OCI-LY7 (cell line): ENCODE data around the gene RAB19. TPM values are rescaled to one million over a fixed set of nuclear protein-coding genes. Genes with fewer than 3 reads are reported as not detected.

Experiments
- BruUV-seq: library from RNA; stranded (reverse); fragments of 400-500 nt; replicated peaks from 2 replicates; lab custom pipeline; 2021; lab: Mats Ljungman, UMichigan
- CTCF ChIA-PET: fragments of 300-600 bp; sonication (Branson Sonifier 250); formaldehyde crosslinking; loops from one replicate; lab custom pipeline; 2022; ENCODE audit warnings: antibody characterized with exemption; ENCODE audit not compliant: unreplicated experiment; lab: Charles Lee
- POLR2A ChIA-PET: fragments of 300-600 bp; sonication (Branson Sonifier 250); formaldehyde crosslinking; loops from one replicate; lab custom pipeline; 2022; ENCODE audit warnings: antibody characterized with exemption; lab: Charles Lee
- DNase-seq: peaks from one replicate; pipeline ENCODE4 v3.0.0-alpha.2; 2015; ENCODE audit warnings: low spot score
- H2AFZ ChIP-seq: fragments of 200-600 bp; sonication (generic), shearing (Covaris generic); 2 replicates; pipeline ENCODE4 v1.6.1; 2014; ENCODE audit warnings: mild to moderate bottlenecking, antibody characterized with exemption, low read length, moderate library complexity
- H3K27ac ChIP-seq: fragments of 200-600 bp; sonication (generic); 2 replicates; pipeline ENCODE4 v1.5.1; 2014; ENCODE audit warnings: mixed run types, low read depth, mild to moderate bottlenecking, moderate library complexity, low read length, inconsistent platforms; ENCODE audit not compliant: poor library complexity, severe bottlenecking
- H3K36me3 ChIP-seq: fragments of 200-600 bp; sonication (generic); 2 replicates; pipeline ENCODE4 v1.6.1; 2014; ENCODE audit warnings: mild to moderate bottlenecking, antibody characterized with exemption, low read length, moderate library complexity, mixed read lengths; ENCODE audit not compliant: insufficient read depth
- H3K4me1 ChIP-seq: fragments of 200-600 bp; sonication (generic); 2 replicates; pipeline ENCODE4 v1.5.1; 2014; ENCODE audit warnings: mild to moderate bottlenecking, low read length; ENCODE audit not compliant: insufficient read depth, poor library complexity, severe bottlenecking
- H3K4me2 ChIP-seq: fragments of 200-600 bp; sonication (generic); 2 replicates; pipeline ENCODE4 v1.6.1; 2014; ENCODE audit warnings: mild to moderate bottlenecking, low read length
- H3K4me3 ChIP-seq: fragments of 200-600 bp; sonication (generic); 2 replicates; pipeline ENCODE4 v1.5.1; 2014; ENCODE audit warnings: mild to moderate bottlenecking, low read depth, low read length; ENCODE audit not compliant: poor library complexity, severe bottlenecking
- H3K79me2 ChIP-seq: fragments of 200-600 bp; sonication (generic); 2 replicates; pipeline ENCODE4 v1.6.1; 2016; ENCODE audit warnings: low read depth, mild to moderate bottlenecking, low read length, moderate library complexity, mixed read lengths; ENCODE audit not compliant: insufficient read depth
- H3K9me2 ChIP-seq: fragments of 200-600 bp; sonication (generic); 2 replicates; pipeline ENCODE4 v1.6.1; 2016; ENCODE audit warnings: mild to moderate bottlenecking, low read length, mixed read lengths; ENCODE audit not compliant: insufficient read depth
- H3K9me3 ChIP-seq: fragments of 200-600 bp; sonication (generic); 2 replicates; pipeline ENCODE4 v1.6.1; 2014; ENCODE audit warnings: mild to moderate bottlenecking, mixed run types, low read length, mixed read lengths
- H4K20me1 ChIP-seq: fragments of 200-600 bp; sonication (generic); 2 replicates; pipeline ENCODE4 v1.6.1; 2014; ENCODE audit warnings: mild to moderate bottlenecking, antibody characterized with exemption, low read length, moderate library complexity, mixed read lengths; ENCODE audit not compliant: insufficient read depth
- CTCF ChIP-seq: fragments of 200-600 bp; sonication (generic); conservative IDR thresholded peaks from 2 replicates; pipeline ENCODE4 v1.5.1; 2014; ENCODE audit warnings: mild to moderate bottlenecking, antibody characterized with exemption, low read length, moderate library complexity, mixed read lengths
- EZH2phosphoT487 ChIP-seq: fragments of 200-600 bp; sonication (generic); IDR thresholded peaks from 2 replicates; pipeline ENCODE4 v1.6.1; 2018; ENCODE audit warnings: low read depth, borderline replicate concordance, mild to moderate bottlenecking, mixed run types, antibody characterized with exemption, low read length, moderate library complexity, mixed read lengths
- intact Hi-C: fragments of 100-400 bp; cut with micrococcal nuclease; formaldehyde crosslinking; loops from one replicate; pipeline ENCODE4 v1.10.0; 2022; ENCODE audit not compliant: unreplicated experiment
- total RNA-seq, 2 experiments: library from RNA; depleted of rRNA in 1 of 2; stranded (reverse); fragments of >200 nt in 1 of 2; shearing (Covaris generic) in 1 of 2; gene quantifications; 2 replicates each; pipeline ENCODE4 v1.2.3, GENCODE V29; 2014 to 2022

RAB19 gene
- total RNA-seq, 2 experiments from 2014 or later, result not detected

- no peaks in the 10 kb centered on the region for H3K79me2 ChIP-seq
- H2AFZ ChIP-seq, result no peak overlapping the region
- DNase-seq, result no peak
- intact Hi-C loops, result no loop called here
- no peaks in the 10 kb centered on the region for H3K9me3 ChIP-seq
- no peaks in the 10 kb centered on the region; the same call in 1 of the 2 replicates for H4K20me1 ChIP-seq
- H3K36me3 ChIP-seq, result peaks cover 70% of the 10 kb centered on the region
- H3K4me3 ChIP-seq, result no peak overlapping the region
- CTCF ChIA-PET, result no interaction called here
- no peaks in the 10 kb centered on the region for H3K4me1 ChIP-seq
- no TSS peak for BruUV-seq
- H3K27ac ChIP-seq, result no peak overlapping the region
- no peak overlapping the region for H3K4me2 ChIP-seq
- H3K9me2 ChIP-seq, result no peaks in the 10 kb centered on the region
- POLR2A ChIA-PET, result interaction anchor here (0.5 kb wide), 1 partner anchor 1848 kb away, joined by 3 read pairs; no protein-coding TSS in a partner anchor
- TF ChIP-seq EZH2phosphoT487 (no peak), CTCF (no peak)
Observed at GRCh38 chr7:140454657-140455015, 50.8 kb downstream of the RAB19 start.

- no TSS peak for BruUV-seq
- Histone ChIP-seq H3K9me2 (no peaks in the 10 kb centered on the region), H3K9me3 (no peaks in the 10 kb centered on the region), H3K27ac (no peak overlapping the region), H4K20me1 (no peaks in the 10 kb centered on the region; the same call in 1 of the 2 replicates), H3K36me3 (peaks cover 78% of the 10 kb centered on the region), H3K4me3 (no peak overlapping the region), H3K4me2 (no peak overlapping the region), H3K4me1 (no peaks in the 10 kb centered on the region), H2AFZ (no peak overlapping the region), H3K79me2 (no peaks in the 10 kb centered on the region)
- no peak for DNase-seq
- ChIA-PET CTCF (no interaction called here), POLR2A (interaction anchor here (0.6 to 0.7 kb wide), 2 partner anchors 13 to 559 kb away, joined by 3 read pairs; partner anchors contain the start of gene MRPS33)
- no peak for TF ChIP-seq EZH2phosphoT487
- no peak for TF ChIP-seq CTCF
- intact Hi-C loops, result no loop called here
Observed at GRCh38 chr7:140455743-140456142, 51.9 kb downstream of the RAB19 start.

GRCh38 chr7:140456551-140457051 lies 52.7 kb downstream of the RAB19 start:
- POLR2A ChIA-PET, result interaction anchor here (0.5 to 0.7 kb wide), 4 partner anchors 27 to 558 kb away, joined by 3 to 4 read pairs (median 3); partner anchors contain the start of gene MRPS33

More at GRCh38 chr7:140456551-140457051, 52.7 kb downstream of the RAB19 start:
- CTCF ChIA-PET, result no interaction called here
- Histone ChIP-seq H3K9me3 (no peaks in the 10 kb centered on the region), H3K79me2 (no peaks in the 10 kb centered on the region), H4K20me1 (no peaks in the 10 kb centered on the region; the same call in 1 of the 2 replicates), H3K4me2 (no peak overlapping the region), H3K4me1 (no peaks in the 10 kb centered on the region), H3K36me3 (peaks cover 86% of the 10 kb centered on the region), H3K9me2 (no peaks in the 10 kb centered on the region), H2AFZ (no peak overlapping the region), H3K4me3 (no peak overlapping the region), H3K27ac (no peak overlapping the region)
- intact Hi-C loops, result no loop called here
- no peak for DNase-seq
- TF ChIP-seq EZH2phosphoT487 (no peak), CTCF (no peak)
- BruUV-seq, result no TSS peak
